HG03066 (cell line): ENCODE results near the gene DDHD1.
"Not testable (repeated sequence)": the region's sequence is repeated elsewhere in the genome, so short reads cannot be mapped to it uniquely, and the experiment has no call there.

ENCODE experiments used
- ATAC-seq: cut with Tn5 transposase; IDR thresholded peaks from one replicate; pipeline ENCODE4 v1.9.1; 2021; ENCODE audit warnings: low read depth; ENCODE audit not compliant: unreplicated experiment

Gene DDHD1

DNA sequence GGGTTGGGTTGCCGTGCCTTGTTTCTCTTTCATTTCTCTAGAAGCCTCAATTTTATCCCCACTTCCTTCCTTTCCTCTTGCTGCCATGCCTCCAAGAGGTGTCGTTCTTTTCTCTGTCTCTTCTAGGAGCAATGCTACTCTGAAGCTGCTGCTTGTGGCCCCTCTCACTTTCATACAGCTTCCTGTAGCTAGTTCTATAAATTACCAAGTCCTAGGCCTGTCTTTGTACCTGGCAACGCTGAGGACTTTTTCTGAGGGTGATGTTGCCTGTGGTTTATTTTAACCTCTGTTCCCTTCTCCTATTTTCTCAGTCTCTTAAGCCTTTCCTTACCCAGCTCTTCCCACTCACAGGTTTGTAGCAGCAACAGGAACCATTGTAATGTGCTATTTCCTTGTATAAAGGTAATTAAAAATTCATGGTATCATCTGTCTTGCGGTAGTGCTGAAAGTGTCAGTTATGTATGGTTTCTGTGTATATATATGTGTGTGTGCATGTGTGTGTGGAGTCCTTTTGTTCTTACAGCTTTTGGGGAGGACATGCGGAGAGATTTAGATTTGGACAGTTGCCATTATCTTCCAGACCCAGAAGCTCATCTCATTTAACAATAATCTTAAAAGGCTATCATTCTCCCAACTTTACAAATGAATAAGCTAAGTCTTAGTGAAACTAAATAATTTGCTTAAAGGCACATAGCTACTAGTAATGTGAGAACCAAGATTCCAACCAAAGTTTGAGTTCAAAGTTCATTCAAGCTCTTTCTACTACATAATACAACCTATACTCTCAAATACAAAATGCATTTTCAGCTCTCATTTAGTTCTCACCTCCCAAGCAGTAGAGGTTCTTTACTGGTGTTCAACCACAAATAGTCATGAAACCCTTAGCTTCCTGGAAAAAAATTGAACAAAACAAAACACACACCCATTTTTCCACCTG is 43.8 kb downstream of the DDHD1 start:
- ATAC-seq, result peak; percentile 81

DNA sequence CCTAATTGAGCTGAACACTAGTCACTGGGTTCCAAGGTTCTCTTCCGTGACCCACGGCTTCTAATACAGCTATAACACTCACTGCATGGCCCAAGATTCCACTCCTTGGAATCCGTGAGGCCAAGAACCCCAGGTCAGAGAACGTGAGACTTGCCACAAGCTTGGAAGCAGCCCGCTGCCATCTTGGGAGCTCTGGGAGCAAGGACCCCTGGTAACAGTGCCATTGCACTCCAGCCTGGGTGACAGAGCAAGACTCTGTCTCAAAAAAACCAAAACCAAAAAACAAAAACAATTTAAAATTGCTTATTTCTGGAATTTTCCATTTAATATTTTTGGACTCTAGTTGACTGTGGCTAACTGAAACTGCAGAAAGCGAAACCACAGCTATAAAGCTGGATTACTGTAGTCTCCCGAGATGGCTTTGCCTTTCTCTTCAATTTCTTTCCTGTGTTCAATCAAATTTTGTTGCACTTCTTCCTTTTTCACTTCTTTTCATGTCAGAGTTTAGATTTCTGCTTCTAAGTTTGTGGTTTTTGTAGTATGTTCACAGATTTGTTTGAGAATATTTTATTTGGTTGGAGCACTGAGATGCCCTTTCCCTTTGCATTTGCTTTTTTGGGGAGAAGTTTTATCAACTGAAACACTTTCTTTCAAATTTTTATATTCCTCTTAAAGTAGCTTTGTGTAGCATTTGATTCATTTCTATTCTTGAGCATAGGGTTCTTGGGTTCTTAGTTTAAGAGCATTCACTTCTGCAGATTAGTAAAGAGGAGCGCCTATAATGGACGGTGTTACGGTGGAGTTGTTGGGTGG is 44.6 kb downstream of the DDHD1 start:
- ATAC-seq, result no peak

DNA sequence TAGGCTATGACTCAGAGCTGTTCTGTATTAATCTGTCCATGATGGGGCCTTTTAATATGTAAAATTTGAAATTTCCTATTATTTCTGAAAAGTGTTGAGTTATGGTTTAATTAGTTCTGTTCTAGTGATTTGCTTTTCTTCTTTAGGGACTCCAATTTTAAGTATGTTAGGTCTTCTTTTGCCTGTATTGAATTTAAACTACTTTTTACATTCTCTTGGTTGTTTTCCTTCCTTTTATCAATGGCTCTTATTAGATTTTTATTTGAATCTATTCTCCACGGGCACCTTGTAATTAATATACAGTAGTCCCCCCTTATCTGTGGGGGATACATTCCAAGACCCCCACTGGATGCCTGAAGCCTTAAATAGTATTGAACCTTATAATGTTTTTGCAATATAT is 46.4 kb downstream of the DDHD1 start:
- no peak for ATAC-seq

DNA sequence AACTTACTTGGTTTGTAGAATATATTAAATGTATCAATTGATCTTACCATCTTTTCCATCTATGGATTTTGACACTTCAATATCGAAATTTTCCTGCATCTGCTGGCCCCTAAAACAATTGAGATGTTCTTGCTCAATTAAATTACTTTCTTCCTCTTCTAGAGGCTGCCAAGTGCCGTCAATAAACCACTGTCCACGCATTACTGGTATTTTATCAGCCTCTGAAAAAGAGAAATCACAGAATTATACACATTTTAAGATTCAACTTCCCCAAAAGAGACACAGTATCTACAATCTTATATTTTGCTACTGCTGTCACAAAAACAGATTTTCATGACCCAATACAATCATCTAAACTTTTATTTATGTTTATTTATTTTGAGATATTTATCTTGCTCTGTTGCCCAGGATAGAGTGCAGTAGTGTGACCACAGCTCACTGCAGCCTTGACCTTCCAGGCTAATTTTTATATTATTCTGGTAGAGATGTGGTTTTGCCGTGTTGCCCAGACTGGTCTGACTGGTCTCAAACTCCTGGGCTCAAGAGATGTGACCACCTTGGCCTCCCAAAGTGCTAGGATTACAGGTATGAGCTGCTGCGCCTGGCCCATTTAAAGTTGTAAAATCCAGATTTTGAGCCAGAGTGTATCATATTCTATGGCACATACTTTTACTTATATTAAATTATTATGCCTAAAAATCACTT is 49.3 kb downstream of the DDHD1 start:
- no peak for ATAC-seq

DNA sequence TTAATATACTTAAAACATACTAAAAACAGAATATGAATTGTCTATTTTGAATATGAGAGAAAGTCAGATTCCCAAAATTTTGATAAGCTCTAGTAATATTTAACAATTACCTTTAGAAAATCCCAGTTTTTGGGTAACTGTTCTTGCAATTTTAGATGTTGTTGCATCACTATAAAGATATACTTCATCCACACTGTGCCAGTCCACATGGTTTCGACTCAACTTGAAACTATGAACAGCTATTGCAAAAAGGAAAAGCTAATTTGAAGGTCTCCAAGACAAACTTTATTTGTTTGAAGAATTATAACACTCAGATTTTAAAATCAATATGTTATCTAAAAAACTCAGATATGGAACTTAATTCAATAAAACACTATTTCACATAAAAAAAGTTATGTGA is 59.9 kb downstream of the DDHD1 start:
- ATAC-seq, result no peak

DNA sequence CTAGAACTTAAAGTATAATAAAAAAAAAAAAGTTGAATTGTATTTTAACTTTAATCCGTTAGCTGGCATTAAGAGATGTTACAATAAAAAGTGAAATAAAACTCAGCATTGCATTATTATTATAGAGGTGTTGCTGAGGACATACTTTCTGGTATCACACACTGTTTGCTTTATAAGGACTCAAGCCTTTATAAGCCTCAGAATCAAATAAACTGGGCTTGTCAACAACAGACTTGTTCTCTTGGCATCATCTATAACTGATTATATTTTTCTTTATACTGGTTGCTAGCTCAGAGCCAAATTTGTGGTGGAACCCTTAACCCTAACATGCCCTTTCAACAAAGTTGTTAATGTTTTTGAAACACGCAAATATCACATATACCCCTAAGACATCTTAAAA is 62.3 kb downstream of the DDHD1 start:
- no peak for ATAC-seq

DNA sequence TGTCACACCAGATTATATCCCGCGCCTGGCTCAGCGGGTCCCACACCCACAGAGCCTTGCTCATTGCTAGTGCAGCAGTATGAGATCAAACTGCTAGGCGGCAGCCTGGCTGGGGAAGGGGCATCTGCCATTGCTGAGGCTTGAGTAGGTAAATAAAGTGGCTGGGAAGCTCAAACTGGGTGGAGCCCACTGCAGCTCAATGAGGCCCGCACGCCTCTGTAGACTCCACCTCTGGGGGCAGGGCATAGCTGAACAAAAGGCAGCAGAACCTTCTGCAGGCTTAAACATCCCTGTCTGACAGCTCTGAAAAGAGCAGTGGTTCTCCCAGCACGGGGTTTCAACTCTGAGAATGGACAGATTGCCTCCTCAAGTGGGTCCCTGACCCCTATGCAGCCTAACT is 68.2 kb downstream of the DDHD1 start:
- not testable (repeated sequence) for ATAC-seq

DNA sequence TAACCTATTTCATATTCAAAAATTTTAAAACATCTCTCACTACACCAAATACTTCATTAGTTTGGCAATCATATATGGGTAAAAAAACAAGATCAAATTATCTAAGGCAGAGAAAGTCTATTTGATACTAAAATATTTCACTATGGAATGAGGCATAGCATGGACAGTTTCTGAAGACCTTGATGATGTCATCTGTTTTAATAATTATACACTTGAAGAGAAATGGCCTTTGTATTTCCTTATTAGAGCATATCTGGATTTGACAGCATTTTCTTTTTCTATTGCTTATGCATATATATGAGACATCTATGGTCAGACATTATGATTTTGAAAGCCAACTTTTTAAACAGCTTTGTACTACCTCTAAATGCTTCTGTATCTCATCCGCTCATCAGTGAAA is 88.6 kb downstream of the DDHD1 start:
- no peak for ATAC-seq

DNA sequence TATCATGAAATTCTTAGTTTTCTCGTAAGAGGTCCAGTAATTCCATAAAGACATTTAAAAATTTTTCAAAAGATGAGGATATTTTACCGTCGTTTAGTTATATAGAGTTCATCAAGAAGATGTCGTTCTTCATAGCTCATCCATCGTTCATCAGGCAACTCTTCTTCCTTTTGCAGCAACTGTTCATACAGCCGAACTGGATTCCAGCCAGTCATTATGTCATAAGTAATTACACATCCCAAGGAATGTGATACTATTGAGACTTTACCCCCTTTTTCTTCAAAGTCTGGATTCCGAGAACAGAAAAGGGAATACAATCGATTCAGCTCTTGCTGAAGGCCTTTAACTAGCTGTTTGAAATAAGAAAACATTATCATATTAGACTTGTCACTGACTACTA is 90.3 kb downstream of the DDHD1 start:
- no peak for ATAC-seq

DNA sequence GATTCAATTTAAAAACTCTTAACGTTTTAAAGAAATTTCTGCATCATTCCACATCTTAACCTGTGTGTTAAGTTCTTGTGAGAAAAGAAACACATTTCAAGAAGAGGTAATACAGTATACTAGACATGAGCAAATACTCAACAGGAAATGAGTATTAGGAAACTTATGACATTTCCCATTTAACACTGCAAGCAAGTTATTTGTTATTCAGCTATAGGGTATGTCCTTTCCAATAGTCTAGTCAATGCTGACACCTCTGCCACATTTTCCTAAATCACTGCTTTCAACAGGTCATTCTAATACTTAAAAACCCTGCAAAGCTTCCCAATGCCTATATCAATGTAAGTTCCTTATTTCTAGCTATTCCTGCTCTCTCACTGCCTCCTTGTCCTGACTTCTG is 93.1 kb downstream of the DDHD1 start:
- ATAC-seq, result no peak

DNA sequence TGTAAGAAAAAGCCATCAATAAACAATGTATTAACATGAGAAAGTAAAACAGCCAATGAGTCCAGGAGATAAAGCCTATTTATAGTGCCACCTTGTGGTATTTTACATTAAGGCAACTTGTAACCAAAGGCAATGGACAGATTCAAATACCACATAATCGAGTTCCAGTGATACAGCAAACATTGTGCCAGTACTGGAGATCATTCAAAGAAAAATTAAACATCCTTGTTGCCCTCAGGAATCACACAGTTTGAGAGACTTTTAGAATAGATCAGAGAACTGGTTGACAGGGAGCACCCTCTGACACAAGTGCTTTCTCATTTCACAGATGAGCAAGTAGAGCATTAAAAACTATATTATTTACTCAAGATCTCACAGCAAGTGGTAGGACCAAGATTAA is 98.1 kb downstream of the DDHD1 start:
- ATAC-seq, result peak; percentile 54

DNA sequence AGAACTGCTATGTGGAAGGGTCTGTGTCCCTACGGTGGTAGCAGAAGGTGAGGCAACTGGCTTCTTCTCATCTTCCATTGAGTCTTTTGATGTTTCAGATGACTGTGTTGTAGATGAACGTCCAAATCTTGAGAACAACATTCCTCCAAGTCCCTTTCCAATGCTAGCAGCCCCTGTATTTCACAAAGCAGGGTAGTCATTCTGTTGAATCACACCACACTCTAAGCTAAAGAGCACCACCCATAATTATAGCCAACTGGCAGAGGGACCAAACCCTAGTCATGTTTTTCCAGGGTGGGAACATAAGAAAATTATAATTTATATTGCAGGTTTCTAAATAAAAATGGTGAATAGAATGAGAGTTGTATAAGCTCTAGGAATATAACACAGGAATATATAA is 98.7 kb downstream of the DDHD1 start:
- ATAC-seq, result no peak

DNA sequence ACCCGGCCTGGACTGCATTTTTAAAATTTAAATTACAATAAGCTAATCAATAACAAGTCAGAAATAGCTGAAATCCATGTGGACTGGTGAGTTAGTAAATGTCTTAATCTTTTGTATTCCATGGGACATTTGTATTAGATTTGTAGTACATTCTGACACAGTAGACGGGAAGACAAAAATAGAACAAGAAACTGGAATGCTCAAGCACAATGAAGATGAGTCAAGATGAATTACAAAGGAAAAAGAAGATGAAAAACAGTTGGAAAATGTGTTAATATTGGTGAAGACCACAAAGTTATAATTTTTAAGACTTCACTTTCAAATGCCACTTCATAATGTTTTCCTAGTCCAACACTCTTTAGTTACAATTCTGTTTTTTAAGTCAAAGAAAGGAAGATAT is 104.5 kb downstream of the DDHD1 start:
- no peak for ATAC-seq

DNA sequence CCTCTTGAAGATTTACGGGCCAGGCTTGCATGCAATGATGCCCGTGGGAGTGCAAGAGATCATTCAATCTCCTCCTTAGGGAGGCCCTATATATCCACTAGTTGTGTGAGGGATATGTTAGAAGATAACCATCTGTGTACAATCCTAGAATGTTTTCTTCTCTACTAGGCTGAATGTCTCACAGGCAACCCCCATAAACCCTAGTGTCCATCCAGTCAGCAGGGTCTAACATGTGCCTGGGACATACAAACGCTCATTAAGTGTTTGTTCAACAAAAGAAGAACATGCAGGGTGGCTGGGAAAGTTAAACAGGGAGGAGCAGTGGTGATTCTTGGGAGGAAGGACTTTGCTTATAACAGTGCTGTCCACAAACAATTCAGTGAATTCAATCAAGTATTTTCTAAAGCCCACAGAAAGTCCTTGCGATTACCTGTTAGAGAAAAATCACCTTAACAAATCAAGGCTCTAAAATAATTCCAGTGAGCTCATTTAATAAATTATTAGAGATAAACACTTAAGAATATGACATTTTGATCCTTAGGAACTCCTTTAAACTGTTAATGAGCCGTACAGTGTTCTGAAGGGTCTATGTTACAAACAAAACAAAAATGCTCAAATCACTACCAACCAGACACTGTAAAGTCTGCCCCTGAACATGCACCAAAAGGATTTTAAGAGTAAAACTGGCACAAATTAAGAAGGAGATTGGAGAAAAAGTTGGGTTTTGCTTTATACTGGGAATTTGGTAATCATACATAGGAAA is 105.6 kb downstream of the DDHD1 start:
- ATAC-seq, result no peak

DNA sequence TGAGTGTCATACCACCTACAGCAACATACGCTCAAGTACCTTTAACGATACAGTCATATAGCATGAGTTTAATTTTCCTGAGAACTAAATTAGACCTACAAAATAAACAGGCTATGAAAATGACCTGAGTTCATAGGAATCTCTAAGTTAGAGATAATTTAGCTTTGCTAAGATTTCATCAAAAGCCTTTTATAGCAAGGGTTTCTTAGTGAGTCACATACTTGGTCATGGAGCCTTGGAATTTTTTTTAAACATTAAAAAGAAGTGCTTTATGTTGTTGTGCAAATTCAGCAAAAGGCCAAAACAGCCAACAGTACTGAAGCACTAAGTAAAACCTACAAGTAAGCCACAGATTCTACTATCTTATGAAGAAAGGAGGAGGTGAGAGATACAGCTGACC is 108.6 kb downstream of the DDHD1 start:
- ATAC-seq, result no peak

DNA sequence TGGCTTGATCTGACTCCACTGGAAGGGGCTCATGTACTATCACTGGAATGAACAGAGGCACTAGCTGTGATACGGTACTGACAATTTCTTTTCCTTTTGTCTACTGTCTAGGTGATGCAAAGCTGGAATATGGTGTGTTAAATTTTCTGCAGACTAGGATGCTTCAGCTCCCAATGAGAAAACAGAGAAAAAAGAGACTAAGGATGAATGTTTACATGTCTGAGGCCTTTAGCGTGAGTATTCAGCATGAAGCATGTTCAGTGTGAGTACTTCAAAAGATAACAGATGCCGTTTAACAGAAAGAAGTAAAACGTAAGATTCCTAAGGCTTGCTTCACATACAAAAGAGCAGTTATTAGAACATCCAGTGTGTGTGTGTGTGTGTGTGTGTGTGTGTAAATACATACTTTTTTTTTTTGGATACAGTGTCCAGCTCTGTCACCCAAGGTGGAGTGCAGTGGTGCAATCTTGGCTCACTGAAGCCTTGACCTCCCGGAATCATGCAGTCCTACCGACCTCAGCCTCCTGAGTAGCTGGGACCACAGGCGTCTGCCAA is 110.0 kb downstream of the DDHD1 start:
- no peak for ATAC-seq

DNA sequence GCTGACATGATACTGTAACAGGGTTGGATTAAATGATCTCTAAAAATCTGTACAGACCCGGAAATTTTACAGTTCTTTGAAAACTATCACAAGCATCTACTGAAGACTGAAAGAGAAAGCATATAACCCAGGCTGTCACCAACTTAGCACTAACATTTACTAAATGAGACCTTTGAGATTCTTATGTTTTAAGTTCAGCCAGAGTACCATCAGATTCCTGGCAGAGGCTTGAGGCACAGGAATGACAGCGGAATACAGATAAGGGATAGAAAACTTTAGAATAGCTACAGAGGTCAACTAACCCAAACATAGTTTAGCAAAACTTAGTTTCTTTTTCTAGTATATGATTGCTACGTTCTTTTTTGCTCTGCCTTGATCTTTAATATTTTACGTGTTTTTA is 110.6 kb downstream of the DDHD1 start:
- no peak for ATAC-seq

DNA sequence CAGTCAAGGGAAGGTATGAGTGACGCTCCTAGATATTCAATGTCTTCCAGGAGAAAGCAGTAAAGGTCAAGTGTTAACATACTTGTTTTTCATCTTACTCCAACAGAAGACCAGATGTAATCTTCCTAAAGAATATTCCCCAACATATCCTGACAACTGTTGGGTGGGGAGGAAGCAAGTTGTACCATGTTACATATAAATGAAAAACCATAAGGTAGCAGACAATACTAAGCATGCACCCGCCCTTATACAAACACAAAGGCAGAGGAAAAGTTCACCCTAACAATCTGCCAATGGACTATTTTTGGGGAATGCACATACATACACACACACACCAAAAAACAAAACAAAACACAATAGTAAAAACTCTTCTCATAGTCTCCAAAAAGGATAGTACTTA is 112.1 kb downstream of the DDHD1 start:
- no peak for ATAC-seq

DNA sequence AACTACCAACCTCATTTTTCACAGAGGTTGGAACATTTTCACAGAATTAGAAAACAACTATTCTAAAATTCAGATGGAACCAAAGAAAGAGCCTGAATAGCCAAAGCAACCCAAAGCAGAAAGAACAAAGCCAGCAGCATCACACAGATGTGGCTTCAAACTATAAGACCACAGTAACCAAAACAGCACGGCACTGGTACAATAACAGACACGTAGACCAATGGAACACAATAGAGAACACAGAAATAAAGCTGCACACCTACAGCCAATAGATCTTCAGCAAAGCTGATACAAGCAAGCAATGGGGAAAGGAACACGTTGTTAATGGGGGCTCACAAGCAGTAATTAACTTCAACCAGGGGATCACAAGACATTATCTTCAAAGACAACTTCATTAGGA is 114.5 kb downstream of the DDHD1 start:
- ATAC-seq, result no peak

DNA sequence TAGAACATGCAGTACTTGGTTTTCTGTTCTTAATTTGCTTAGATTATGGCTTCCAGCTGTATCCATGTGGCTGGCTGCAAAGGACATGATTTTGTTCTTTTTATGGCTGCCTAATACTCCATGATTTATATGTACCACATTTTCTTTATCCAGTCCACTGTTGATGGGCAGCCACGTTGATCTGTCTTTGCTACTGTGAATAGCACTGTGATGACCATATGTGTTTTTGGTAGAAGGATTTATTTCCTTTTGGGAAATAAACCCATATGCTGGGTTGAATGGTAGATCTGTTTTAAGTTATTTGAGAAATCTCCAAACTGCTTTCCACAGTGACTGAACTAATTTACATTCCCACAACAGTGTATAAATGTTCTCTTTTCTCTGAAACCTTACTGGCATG is 116.1 kb downstream of the DDHD1 start:
- no peak for ATAC-seq
